H1 (cell line): ENCODE data around the gene ZNF385D. TPM values are rescaled to one million over a fixed set of nuclear protein-coding genes. Genes with fewer than 3 reads are reported as not detected.

Experiments
- CTCF ChIA-PET: fragments of 300-600 bp; sonication (Branson Sonifier 250); formaldehyde crosslinking; loops from one replicate; lab custom pipeline; 2021; ENCODE audit not compliant: partially characterized antibody; lab: Charles Lee
- POLR2A ChIA-PET: fragments of 300-600 bp; sonication (Branson Sonifier 250); formaldehyde crosslinking; loops from one replicate; lab custom pipeline; 2021; ENCODE audit warnings: inconsistent platforms; ENCODE audit not compliant: partially characterized antibody; lab: Charles Lee
- DNase-seq, 2 experiments: peaks; one replicate each; pipeline versions ENCODE4 v3.0.0 to v3.0.0-alpha.2; 2010 to 2022; ENCODE audit warnings: low spot score in 2 of 2, low read depth in 1 of 2, mixed read lengths in 1 of 2
- FAIRE-seq: peaks from 2 replicates; lab custom pipeline; 2011; peaks lifted over from hg19 to GRCh38; lab: Jason Lieb, UNC
- H2AFZ ChIP-seq: 2 replicates; pipeline ENCODE4 v1.8.1; 2012; ENCODE audit warnings: low read length, inconsistent platforms
- H2AK5ac ChIP-seq: 2 replicates; pipeline ENCODE4 v1.6.1; 2013; ENCODE audit warnings: low read depth, low read length
- H2BK120ac ChIP-seq: replicated peaks from 2 replicates; pipeline ENCODE3; 2013; ENCODE audit warnings: low read depth, low read length, inconsistent platforms
- H2BK12ac ChIP-seq: 2 replicates; pipeline ENCODE4 v1.6.1; 2013; ENCODE audit warnings: low read depth, low read length
- H2BK15ac ChIP-seq: 2 replicates; pipeline ENCODE4 v1.6.1; 2013; ENCODE audit warnings: low read length
- H2BK20ac ChIP-seq: 2 replicates; pipeline ENCODE4 v1.6.1; 2013; ENCODE audit warnings: low read length
- H2BK5ac ChIP-seq: 2 replicates; pipeline ENCODE4 v1.6.1; 2013; ENCODE audit warnings: low read depth, low read length
- H3K14ac ChIP-seq: 2 replicates; pipeline ENCODE4 v1.6.1; 2013; ENCODE audit warnings: inconsistent platforms; ENCODE audit not compliant: insufficient read length
- H3K18ac ChIP-seq: 2 replicates; pipeline ENCODE4 v1.6.1; 2013; ENCODE audit warnings: low read length; ENCODE audit errors: extremely low read depth
- H3K23ac ChIP-seq: 2 replicates; pipeline ENCODE4 v1.6.1; 2013; ENCODE audit warnings: inconsistent platforms; ENCODE audit not compliant: insufficient read length
- H3K23me2 ChIP-seq: 2 replicates; pipeline ENCODE4 v1.6.1; 2013; ENCODE audit warnings: low read depth, low read length
- H3K27ac ChIP-seq: 2 replicates; pipeline ENCODE4 v1.6.1; 2011; ENCODE audit warnings: low read depth, low read length, inconsistent platforms
- H3K27me3 ChIP-seq, 4 experiments: replicated peaks in 1 of 4; 1 replicate in 1 of 4; 2 replicates in 3 of 4; pipeline versions ENCODE4 v1.6.1 to v1.8.1; 2011 to 2013; ENCODE audit warnings: low read length in 3 of 4, mild to moderate bottlenecking in 3 of 4, inconsistent platforms in 2 of 4, mixed read lengths in 2 of 4, moderate library complexity in 1 of 4; ENCODE audit not compliant: control insufficient read depth in 3 of 4, insufficient read depth in 3 of 4; ENCODE audit errors: extremely low read depth in 1 of 4
- H3K36me3 ChIP-seq, 4 experiments: 2 replicates each; pipeline versions ENCODE4 v1.6.1 to v1.8.1; 2011 to 2013; ENCODE audit warnings: mild to moderate bottlenecking in 4 of 4, low read length in 3 of 4, moderate library complexity in 2 of 4, control low read depth in 1 of 4, inconsistent platforms in 1 of 4; ENCODE audit not compliant: insufficient read depth in 4 of 4, control insufficient read depth in 2 of 4
- H3K4ac ChIP-seq: replicated peaks from 2 replicates; pipeline ENCODE3; 2013; ENCODE audit warnings: low read length, low read depth, mixed read lengths, inconsistent platforms; ENCODE audit not compliant: insufficient read length
- H3K4me1 ChIP-seq, 4 experiments: replicated peaks in 1 of 4; 1 replicate in 1 of 4; 2 replicates in 3 of 4; pipeline versions ENCODE4 v1.6.1 to v1.8.1; 2011 to 2013; ENCODE audit warnings: low read length in 3 of 4, inconsistent platforms in 2 of 4, mixed read lengths in 1 of 4; ENCODE audit not compliant: insufficient read depth in 4 of 4, control insufficient read depth in 3 of 4
- H3K4me2 ChIP-seq, 2 experiments: 2 replicates each; pipeline versions ENCODE4 v1.6.1 to v1.8.1; 2011 to 2013; ENCODE audit warnings: low read depth in 2 of 2, low read length in 2 of 2, control low read depth in 1 of 2, inconsistent platforms in 1 of 2, mild to moderate bottlenecking in 1 of 2; ENCODE audit not compliant: insufficient read depth in 1 of 2
- H3K4me3 ChIP-seq, 4 experiments: fragments of 200-600, 300-600 bp in 1 of 4; sonication (generic), shearing (Covaris generic), sonication (Bioruptor Twin) in 1 of 4; 2 replicates each; pipeline versions ENCODE4 v1.5.1 to v1.8.1; 2011 to 2016; ENCODE audit warnings: low read length in 4 of 4, low read depth in 3 of 4, control low read depth in 2 of 4, inconsistent platforms in 2 of 4, mild to moderate bottlenecking in 2 of 4, mixed read lengths in 1 of 4, moderate library complexity in 1 of 4; ENCODE audit not compliant: insufficient read depth in 2 of 4; ENCODE audit errors: extremely low read depth in 1 of 4
- H3K56ac ChIP-seq: replicated peaks from 2 replicates; pipeline ENCODE3; 2013; ENCODE audit warnings: low read depth, mild to moderate bottlenecking, mixed read lengths, low read length, inconsistent platforms; ENCODE audit not compliant: insufficient read length
- H3K79me1 ChIP-seq: 2 replicates; pipeline ENCODE4 v1.6.1; 2013; ENCODE audit warnings: low read depth, low read length, control low read depth
- H3K79me2 ChIP-seq, 2 experiments: 2 replicates each; pipeline versions ENCODE4 v1.6.1 to v1.8.1; 2012 to 2013; ENCODE audit warnings: low read length in 2 of 2, mild to moderate bottlenecking in 2 of 2, inconsistent platforms in 1 of 2; ENCODE audit not compliant: insufficient read depth in 2 of 2, control insufficient read depth in 1 of 2
- H3K9ac ChIP-seq, 4 experiments: replicated peaks in 1 of 4; 1 replicate in 1 of 4; 2 replicates in 3 of 4; pipeline versions ENCODE4 v1.6.1 to v1.8.1; 2011 to 2013; ENCODE audit warnings: low read depth in 3 of 4, low read length in 3 of 4, control low read depth in 2 of 4, mild to moderate bottlenecking in 2 of 4, moderate library complexity in 2 of 4, inconsistent platforms in 1 of 4; ENCODE audit errors: extremely low read depth in 1 of 4
- H3K9me3 ChIP-seq, 2 experiments: 2 replicates each; pipeline versions ENCODE4 v1.6.1 to v1.8.1; 2012 to 2013; ENCODE audit warnings: mild to moderate bottlenecking in 2 of 2, moderate library complexity in 2 of 2, control low read depth in 1 of 2, inconsistent platforms in 1 of 2, low read depth in 1 of 2, low read length in 1 of 2, mixed read lengths in 1 of 2; ENCODE audit not compliant: insufficient read depth in 2 of 2
- H4K20me1 ChIP-seq, 2 experiments: replicated peaks in 1 of 2; 2 replicates each; pipeline versions ENCODE3 to v1.8.1; 2011 to 2013; ENCODE audit warnings: inconsistent platforms in 2 of 2, low read length in 2 of 2, mild to moderate bottlenecking in 1 of 2; ENCODE audit not compliant: insufficient read depth in 2 of 2, control insufficient read depth in 1 of 2
- H4K5ac ChIP-seq: 2 replicates; pipeline ENCODE4 v1.6.1; 2013; ENCODE audit warnings: low read length, low read depth, mixed read lengths, inconsistent platforms; ENCODE audit not compliant: insufficient read length
- H4K8ac ChIP-seq: 2 replicates; pipeline ENCODE4 v1.8.0; 2013; ENCODE audit warnings: mild to moderate bottlenecking, moderate library complexity, low read length, inconsistent platforms; ENCODE audit not compliant: insufficient read depth; ENCODE audit errors: extremely low read depth
- H4K91ac ChIP-seq: replicated peaks from 2 replicates; pipeline ENCODE3; 2013; ENCODE audit warnings: low read length, mixed read lengths, inconsistent platforms; ENCODE audit not compliant: insufficient read length
- BACH1 ChIP-seq: IDR thresholded peaks from 2 replicates; pipeline ENCODE4 v1.6.1; 2012; ENCODE audit warnings: low read length, improper control_type of control experiment
- CEBPB ChIP-seq: IDR thresholded peaks from 2 replicates; pipeline ENCODE4 v1.6.1; 2012; ENCODE audit warnings: low read depth, low read length
- EZH2 ChIP-seq: fragments of 200-600 bp; sonication (generic); IDR thresholded peaks from 2 replicates; pipeline ENCODE4 v1.7.1; 2012; ENCODE audit warnings: low read depth, mild to moderate bottlenecking, moderate library complexity, low read length, inconsistent platforms; ENCODE audit not compliant: severe bottlenecking
- GABPA ChIP-seq: IDR thresholded peaks from 2 replicates; pipeline ENCODE4 v1.6.1; 2011; ENCODE audit warnings: mild to moderate bottlenecking, low read length, moderate library complexity, borderline replicate concordance; ENCODE audit not compliant: insufficient read depth
- KDM1A ChIP-seq: fragments of 200-600, 300-600 bp; sonication (generic); IDR thresholded peaks from 2 replicates; pipeline ENCODE4 v1.7.1; 2016; ENCODE audit warnings: mild to moderate bottlenecking, low read length, borderline replicate concordance
- KDM4A ChIP-seq: IDR thresholded peaks from one replicate; pipeline ENCODE4 v1.7.1; 2012; ENCODE audit warnings: low read depth, mild to moderate bottlenecking, moderate library complexity, low read length, inconsistent platforms; ENCODE audit not compliant: severe bottlenecking
- NRF1 ChIP-seq: IDR thresholded peaks from 2 replicates; pipeline ENCODE4 v1.6.1; 2011; ENCODE audit warnings: mild to moderate bottlenecking, low read depth, low read length, improper control_type of control experiment
- POLR2A ChIP-seq, 2 experiments: IDR thresholded peaks; 1 replicate in 1 of 2; 2 replicates in 1 of 2; pipeline ENCODE4 v1.6.1; 2011; ENCODE audit warnings: low read depth in 2 of 2, low read length in 2 of 2, mild to moderate bottlenecking in 2 of 2; ENCODE audit errors: control extremely low read depth in 1 of 2
- POLR2AphosphoS5 ChIP-seq: IDR thresholded peaks from 2 replicates; pipeline ENCODE4 v1.6.1; 2011; ENCODE audit warnings: low read depth, low read length
- RBBP5 ChIP-seq: IDR thresholded peaks from 2 replicates; pipeline ENCODE4 v1.7.1; 2012; ENCODE audit warnings: low read depth, mild to moderate bottlenecking, inconsistent platforms, low read length, moderate library complexity, borderline replicate concordance
- SP1 ChIP-seq: IDR thresholded peaks from 2 replicates; pipeline ENCODE4 v1.6.1; 2011; ENCODE audit warnings: low read depth, low read length
- TBP ChIP-seq: IDR thresholded peaks from 2 replicates; pipeline ENCODE4 v1.6.1; 2011; ENCODE audit warnings: low read depth, low read length, improper control_type of control experiment
- YY1 ChIP-seq: IDR thresholded peaks from 2 replicates; pipeline ENCODE4 v1.6.1; 2011; ENCODE audit warnings: low read depth, mild to moderate bottlenecking, low read length
- WGBS, 2 experiments: shearing (Covaris generic) in 1 of 2; methylation state at CpG; one replicate each; pipeline versions ENCODE4 v1.1.6 to v1.1.7; 2013 to 2015; ENCODE audit warnings: low lambda C conversion rate in 2 of 2, mixed read lengths in 2 of 2, inconsistent platforms in 1 of 2, low coverage in 1 of 2, missing lambda C conversion rate in 1 of 2; ENCODE audit not compliant: insufficient replicate concordance in 2 of 2, insufficient coverage in 1 of 2, insufficient read length in 1 of 2; ENCODE audit errors: extremely low coverage in 1 of 2, missing lambda C conversion rate in 1 of 2; 5-methylcytosine and 5-hydroxymethylcytosine counted together
- polyA plus RNA-seq, 7 experiments: library from polyadenylated mRNA; depleted of rRNA in 3 of 7; stranded (reverse) in 5 of 7; unstranded in 2 of 7; fragments of >200 nt in 5 of 7; fragments of 200-250 nt in 2 of 7; gene quantifications; 1 replicate in 5 of 7; 2 replicates in 1 of 7; 4 replicates in 1 of 7; pipeline versions ENCODE4 v1.2.1 to v1.2.3, GENCODE V29; 2011 to 2013; ENCODE audit warnings: missing spikeins in 2 of 7, mixed read lengths in 2 of 7
- total RNA-seq: library from RNA; stranded (reverse); fragmentation: NEBNext Ultra II Directional; extraction: Animal tissue kit (Norgen Biotek cat#: 25700); gene quantifications from 2 replicates; pipeline ENCODE4 v1.2.1, GENCODE V29; 2021
- TF ChIP-seq, protein P1 (sequence below): IDR thresholded peaks from 2 replicates; pipeline ENCODE4 v1.6.1; 2012; ENCODE audit warnings: inconsistent platforms

Gene ZNF385D
- total and polyA plus RNA-seq, 2 of the 8 experiments (the other 6 are each of a cell fraction or from before 2014, with no cell fraction given): 5.9 to 10.8 TPM

DNA sequence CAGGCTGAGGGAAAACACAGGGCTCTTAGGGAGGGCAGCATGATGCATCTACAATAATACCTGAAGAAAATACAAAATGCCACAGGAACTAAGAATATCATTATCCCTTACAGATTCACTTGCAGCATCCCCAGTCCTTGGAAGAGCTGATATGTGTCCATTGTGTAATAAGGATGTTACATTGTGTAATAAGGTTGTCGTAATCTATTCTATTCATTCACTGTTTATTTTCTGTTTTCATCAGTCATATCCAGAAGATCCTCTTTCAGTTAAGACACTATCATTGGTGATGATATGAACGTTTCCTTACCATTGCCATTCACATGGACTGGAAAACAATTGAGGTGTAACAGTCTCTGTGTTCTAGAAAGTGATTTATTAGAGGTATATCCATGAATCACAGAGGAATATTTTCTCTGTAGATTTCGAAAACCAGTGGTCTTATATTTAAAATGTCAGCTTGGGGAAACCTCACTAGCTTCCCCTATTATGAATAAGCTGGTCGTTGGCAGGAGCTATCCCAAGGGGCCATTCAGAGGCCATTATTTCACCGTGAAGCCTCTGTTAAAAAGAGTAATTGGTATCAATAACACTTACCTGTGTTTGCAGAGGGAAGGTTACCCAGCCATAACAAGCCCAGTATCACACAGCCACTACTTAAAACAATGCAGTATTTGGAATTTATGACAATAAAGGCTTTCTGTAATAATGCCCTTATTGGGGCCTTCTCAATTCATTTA lies 241.1 kb downstream of the ZNF385D start:
- no peak overlapping the region for H4K91ac ChIP-seq
- no peaks in the 10 kb centered on the region for H3K79me1 ChIP-seq
- no peaks in the 10 kb centered on the region for H3K79me2 ChIP-seq
- H3K9ac ChIP-seq: no peak overlapping the region
- CTCF ChIA-PET: interaction anchor here (0.6 kb wide), 1 partner anchor 534 kb away, joined by 3 read pairs; no protein-coding TSS in a partner anchor
- no peak overlapping the region for H2AK5ac ChIP-seq
- H3K14ac ChIP-seq: no peak overlapping the region
- H3K18ac ChIP-seq: no peak overlapping the region
- H3K4me2 ChIP-seq: no peak overlapping the region
- no peak overlapping the region for H3K4ac ChIP-seq
- H2BK120ac ChIP-seq: no peak overlapping the region
- no peaks in the 10 kb centered on the region for H3K4me1 ChIP-seq
- no peak overlapping the region for H4K8ac ChIP-seq
- H3K23ac ChIP-seq: no peak overlapping the region
- peaks cover 0 to 1% (median 0%) of the 10 kb centered on the region in 4 experiments; a peak in 1 of 7 replicates for H3K27me3 ChIP-seq
- no peak overlapping the region for H2AFZ ChIP-seq
- WGBS, 2 experiments: 88% methylated on average over 5 of the region's 5 CpGs; no CpG with 5 or more reads in 1 of the 2 experiments
- H2BK12ac ChIP-seq: no peak overlapping the region
- no peak overlapping the region for H2BK15ac ChIP-seq
- no peaks in the 10 kb centered on the region for H3K23me2 ChIP-seq
- no peak overlapping the region for H2BK5ac ChIP-seq
- no peak overlapping the region for H3K56ac ChIP-seq
- H4K5ac ChIP-seq: no peak overlapping the region
- no peak for DNase-seq
- H3K27ac ChIP-seq: no peak overlapping the region
- H4K20me1 ChIP-seq: no peaks in the 10 kb centered on the region
- no peak for FAIRE-seq
- H3K36me3 ChIP-seq: no peaks in the 10 kb centered on the region
- no peaks in the 10 kb centered on the region for H3K9me3 ChIP-seq
- no peak overlapping the region for H3K4me3 ChIP-seq
- no peak overlapping the region for H2BK20ac ChIP-seq
- POLR2A ChIA-PET: no interaction called here
- no peak for TF ChIP-seq POLR2A (IDR thresholded peaks at IDR 0.05; ENCODE audit: control extremely low read depth in 1 of 2, low read depth in 2 of 2, low read length in 2 of 2)
- no peak for TF ChIP-seq BACH1
- no peak for TF ChIP-seq CEBPB
- no peak for TF ChIP-seq POLR2AphosphoS5
- TF ChIP-seq NRF1: no peak
- TF ChIP-seq YY1: no peak
- TF ChIP-seq, protein P1, sequence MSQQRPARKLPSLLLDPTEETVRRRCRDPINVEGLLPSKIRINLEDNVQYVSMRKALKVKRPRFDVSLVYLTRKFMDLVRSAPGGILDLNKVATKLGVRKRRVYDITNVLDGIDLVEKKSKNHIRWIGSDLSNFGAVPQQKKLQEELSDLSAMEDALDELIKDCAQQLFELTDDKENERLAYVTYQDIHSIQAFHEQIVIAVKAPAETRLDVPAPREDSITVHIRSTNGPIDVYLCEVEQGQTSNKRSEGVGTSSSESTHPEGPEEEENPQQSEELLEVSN: no peak
- no peak for TF ChIP-seq EZH2
- TF ChIP-seq GABPA: no peak
- no peak for TF ChIP-seq TBP
- no peak for TF ChIP-seq SP1
- TF ChIP-seq RBBP5: no peak
- TF ChIP-seq KDM4A: no peak
- TF ChIP-seq KDM1A: no peak
